Muscle of leg (tissue), 11 donors: Measurements from ENCODE around the gene C7orf25. TPM values are rescaled to one million over a fixed set of nuclear protein-coding genes. Genes with fewer than 3 reads are reported as not detected.
A peak's percentile ranks its signal among the peaks of the same experiment; 100 is the strongest.

ENCODE experiments used
- DNase-seq: peaks from one replicate; pipeline ENCODE4 v3.0.0; 2013
- H3K27ac ChIP-seq: one replicate; pipeline ENCODE4 v1.5.1; 2013; ENCODE audit warnings: mild to moderate bottlenecking, low read length, control low read depth
- H3K27me3 ChIP-seq: one replicate; pipeline ENCODE4 v1.6.1; 2013; ENCODE audit warnings: low read length; ENCODE audit not compliant: control insufficient read depth, insufficient read depth
- H3K36me3 ChIP-seq: one replicate; pipeline ENCODE4 v1.6.1; 2013; ENCODE audit warnings: low read length; ENCODE audit not compliant: control insufficient read depth, insufficient read depth
- H3K4me1 ChIP-seq: one replicate; pipeline ENCODE4 v1.6.1; 2013; ENCODE audit warnings: low read length; ENCODE audit not compliant: control insufficient read depth, insufficient read depth
- H3K4me3 ChIP-seq: one replicate; pipeline ENCODE4 v1.5.1; 2013; ENCODE audit warnings: low read length, control low read depth
- H3K9me3 ChIP-seq: replicated peaks from 2 replicates; pipeline ENCODE4 v1.6.1; 2013; ENCODE audit warnings: low read depth, low read length; ENCODE audit not compliant: control insufficient read depth
- WGBS: methylation state at CpG from one replicate; pipeline ENCODE4 v1.1.5; 2013; ENCODE audit warnings: missing lambda C conversion rate; ENCODE audit not compliant: insufficient coverage; 5-methylcytosine and 5-hydroxymethylcytosine counted together
- polyA plus RNA-seq, 8 donors: library from polyadenylated mRNA; unstranded; fragments of 120-200 nt; gene quantifications; one replicate each; pipeline versions ENCODE4 v1.2.1 to v1.2.3, GENCODE V29; 2013; ENCODE audit warnings: inconsistent platforms in 1 of 8, low replicate concordance in 1 of 8; ENCODE audit not compliant: insufficient read length in 8 of 8, insufficient read depth in 1 of 8
- total RNA-seq: library from RNA; stranded (reverse); fragments of 120-200 nt; gene quantifications from one replicate; pipeline ENCODE4 v1.2.4, GENCODE V29; 2013

The C7orf25 gene
- total and polyA plus RNA-seq, 9 donors: 1.2 to 2.2 (median 1.7) TPM

DNA sequence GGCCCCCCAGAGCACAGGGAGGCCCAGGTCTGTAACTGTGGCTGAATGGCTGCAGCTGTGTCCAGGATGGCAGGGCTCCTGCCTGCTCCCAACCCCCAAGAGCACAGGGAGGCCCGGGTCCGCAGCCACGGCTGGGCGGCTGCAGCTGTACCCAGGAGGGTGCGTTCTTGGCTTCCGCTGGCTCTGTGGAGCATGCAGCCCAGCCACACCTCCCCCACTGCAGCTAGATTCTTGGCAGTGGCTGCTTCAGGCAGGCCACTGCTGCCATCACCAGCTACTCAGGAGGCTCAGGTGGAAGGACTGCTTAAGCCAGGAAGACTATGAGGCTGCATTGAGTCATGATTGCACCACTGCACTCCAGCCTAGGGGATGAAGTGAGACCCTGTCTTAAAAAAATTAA lies 27.9 kb downstream of the C7orf25 start:
- H3K9me3 ChIP-seq: no peaks in the 10 kb centered on the region
- peaks cover 13% of the 10 kb centered on the region for H3K4me1 ChIP-seq
- no peak overlapping the region for H3K4me3 ChIP-seq
- WGBS: 67% methylated on average over 6 of the region's 6 CpGs
- H3K27ac ChIP-seq: no peak overlapping the region
- DNase-seq: no peak
- no peaks in the 10 kb centered on the region for H3K36me3 ChIP-seq
- H3K27me3 ChIP-seq: peaks cover 5% of the 10 kb centered on the region

DNA sequence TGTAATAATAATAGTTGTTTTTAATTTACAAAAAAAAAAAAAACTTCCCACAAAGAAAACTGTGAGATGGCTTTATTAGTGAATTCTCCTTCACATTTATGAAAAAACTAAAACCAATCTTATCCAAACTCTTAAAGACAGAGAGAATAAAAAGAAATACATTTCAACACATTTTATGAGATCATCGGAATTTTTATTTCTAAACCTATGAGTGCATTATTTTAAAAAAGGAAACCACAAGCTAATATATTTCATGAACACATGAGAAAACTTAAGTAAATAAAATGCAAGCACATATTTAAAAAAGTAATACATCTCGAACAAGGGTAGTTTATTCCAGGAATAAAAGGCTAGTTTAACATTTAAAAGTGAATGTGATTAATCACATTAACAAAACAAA lies 31.5 kb downstream of the C7orf25 start:
- H3K36me3 ChIP-seq: no peaks in the 10 kb centered on the region
- H3K27me3 ChIP-seq: no peaks in the 10 kb centered on the region
- H3K27ac ChIP-seq: no peak overlapping the region
- no peaks in the 10 kb centered on the region for H3K4me1 ChIP-seq
- DNase-seq: no peak
- H3K9me3 ChIP-seq: no peaks in the 10 kb centered on the region
- WGBS: no CpG with 5 or more reads among the region's 2 CpGs
- H3K4me3 ChIP-seq: no peak overlapping the region

- no peak overlapping the region for H3K27ac ChIP-seq
- WGBS: 71% methylated on average over 3 of the region's 3 CpGs
Observed at GRCh38 chr7:42878303-42878702, 33.6 kb downstream of the C7orf25 start.

GRCh38 chr7:42877862-42878261 lies 34.0 kb downstream of the C7orf25 start:
- Histone ChIP-seq H3K27me3 (no peaks in the 10 kb centered on the region), H3K4me1 (no peaks in the 10 kb centered on the region), H3K27ac (no peak overlapping the region), H3K9me3 (no peaks in the 10 kb centered on the region), H3K36me3 (no peaks in the 10 kb centered on the region), H3K4me3 (no peak overlapping the region)
- no peak for DNase-seq
- WGBS: 50% methylated on average over 2 of the region's 2 CpGs

More at GRCh38 chr7:42878303-42878702, 33.6 kb downstream of the C7orf25 start:
- no peaks in the 10 kb centered on the region for H3K4me1 ChIP-seq
- DNase-seq: no peak
- no peak overlapping the region for H3K4me3 ChIP-seq
- no peaks in the 10 kb centered on the region for H3K9me3 ChIP-seq
- no peaks in the 10 kb centered on the region for H3K36me3 ChIP-seq
- H3K27me3 ChIP-seq: no peaks in the 10 kb centered on the region

DNA sequence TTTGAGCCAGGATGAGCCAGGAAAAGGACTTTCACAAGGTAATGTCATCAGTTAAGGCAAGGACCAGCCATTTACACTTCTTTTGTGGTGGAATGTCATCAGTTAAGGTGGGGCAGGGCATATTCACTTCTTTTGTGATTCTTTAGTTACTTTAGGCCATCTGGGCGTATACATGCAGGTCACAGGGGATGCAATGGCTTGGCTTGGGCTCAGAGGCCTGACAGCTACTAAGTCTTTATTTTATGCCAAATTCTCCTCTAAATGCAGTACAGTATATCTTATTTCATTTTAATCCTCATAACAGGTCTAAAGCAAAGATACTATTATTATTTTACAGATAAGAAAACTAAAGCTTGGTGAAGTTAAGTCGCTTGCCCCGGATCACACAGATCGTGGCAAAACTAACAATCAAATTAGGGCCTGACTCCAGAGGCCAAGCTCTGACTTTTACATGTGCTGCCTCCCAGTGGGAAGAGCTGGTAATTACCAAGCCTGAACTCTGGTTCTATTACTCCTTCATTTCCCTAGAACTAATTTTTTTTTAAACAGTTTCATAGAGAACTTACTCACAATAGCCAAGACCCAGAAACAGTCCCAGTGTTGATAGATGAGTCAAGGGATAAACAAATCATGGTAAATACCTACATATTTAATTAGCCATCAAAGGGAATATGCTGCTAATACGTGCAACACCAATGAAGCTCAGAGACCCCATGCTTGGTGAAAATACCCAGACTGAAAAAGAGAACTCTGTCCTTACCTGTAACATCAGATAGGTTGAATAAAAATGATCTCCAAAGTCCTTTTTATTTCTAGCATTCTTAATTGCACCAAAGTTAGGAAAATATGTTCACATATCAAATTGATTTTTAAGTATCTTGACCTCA lies 35.4 kb downstream of the C7orf25 start:
- Histone ChIP-seq H3K27ac (no peak overlapping the region), H3K27me3 (no peaks in the 10 kb centered on the region), H3K36me3 (no peaks in the 10 kb centered on the region), H3K9me3 (no peaks in the 10 kb centered on the region), H3K4me3 (no peak overlapping the region), H3K4me1 (no peaks in the 10 kb centered on the region)
- 23% methylated on average over 3 of the region's 5 CpGs for WGBS
- peak; percentile 69 for DNase-seq

DNA sequence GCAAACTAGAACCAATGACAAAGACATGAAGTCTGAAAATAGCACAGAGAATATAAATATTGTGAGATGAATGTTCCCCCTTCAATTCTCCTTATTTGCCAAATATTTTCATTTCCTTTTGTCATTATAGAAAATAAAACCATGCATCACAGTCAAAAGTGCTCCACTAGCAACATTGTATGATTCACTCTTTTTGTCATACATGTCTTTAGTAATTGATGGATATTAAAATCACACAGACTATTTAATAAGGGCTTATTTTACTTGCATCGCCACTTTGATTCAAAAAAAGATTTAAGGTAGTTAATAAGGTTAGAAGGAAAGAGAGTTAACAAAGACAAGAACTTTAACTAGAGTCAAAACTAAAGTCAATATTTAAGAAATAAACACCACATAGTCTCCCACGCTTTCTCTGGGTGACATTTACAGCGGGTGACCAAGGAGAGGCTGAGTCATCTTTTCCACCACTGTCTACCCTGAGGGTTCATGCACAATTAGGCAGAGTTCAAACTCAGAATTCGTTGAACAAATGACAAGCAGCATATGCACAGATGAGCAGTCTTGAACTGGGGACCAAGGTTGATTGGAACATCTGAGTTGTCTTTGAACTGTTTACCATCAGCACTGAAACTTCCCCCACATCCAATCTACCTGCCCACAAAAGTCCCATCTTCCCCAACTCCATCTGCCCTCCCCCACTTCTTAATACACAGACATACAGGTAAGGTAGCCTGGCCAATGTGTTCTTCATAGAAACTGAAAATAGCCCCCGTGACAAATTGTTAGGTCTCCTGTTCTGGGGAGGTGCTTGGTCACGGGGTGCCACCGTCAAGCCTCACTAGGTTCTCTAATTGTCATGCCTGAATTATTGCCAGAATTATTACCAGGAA lies 42.5 kb downstream of the C7orf25 start:
- no peaks in the 10 kb centered on the region for H3K4me1 ChIP-seq
- no peak overlapping the region for H3K4me3 ChIP-seq
- no peak overlapping the region for H3K27ac ChIP-seq
- no peak for DNase-seq
- no peaks in the 10 kb centered on the region for H3K27me3 ChIP-seq
- WGBS: 64% methylated on average over 4 of the region's 7 CpGs
- peaks cover 2% of the 10 kb centered on the region for H3K9me3 ChIP-seq
- H3K36me3 ChIP-seq: no peaks in the 10 kb centered on the region

DNA sequence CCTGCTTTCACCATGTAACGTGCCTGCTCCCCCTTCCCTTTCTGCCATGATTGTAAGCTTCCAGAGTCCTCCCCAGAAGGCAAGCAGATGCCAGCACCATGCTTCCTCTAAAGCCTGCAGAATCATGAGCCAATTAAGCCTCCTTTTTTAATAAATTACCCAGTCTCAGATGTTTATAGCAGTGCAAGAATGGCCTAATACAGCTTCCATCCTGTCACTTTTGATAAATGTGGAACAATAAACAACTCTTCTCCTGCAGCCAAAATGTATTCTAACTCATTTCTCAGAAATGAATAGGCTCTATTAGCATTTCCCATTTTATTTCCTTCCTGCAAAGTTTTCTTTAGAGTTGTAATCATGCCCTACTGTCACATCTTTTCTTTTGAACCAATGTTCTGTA lies 43.4 kb downstream of the C7orf25 start:
- H3K4me1 ChIP-seq: no peaks in the 10 kb centered on the region
- 75% methylated on average over 1 of the region's 1 CpG for WGBS

More for the DNA sequence above, 43.4 kb downstream of the C7orf25 start:
- Histone ChIP-seq H3K36me3 (no peaks in the 10 kb centered on the region), H3K27ac (no peak overlapping the region), H3K27me3 (no peaks in the 10 kb centered on the region), H3K4me3 (no peak overlapping the region), H3K9me3 (peaks cover 2% of the 10 kb centered on the region)
- no peak for DNase-seq

Other genes with a start within 250 kb of the C7orf25 start
- 116 TPM for gene PSMA2, start 20.1 kb upstream of the C7orf25 start, total RNA-seq
- 100 to 1,000 TPM; 108 to 136 (median 124) TPM for gene PSMA2, start 20.1 kb upstream of the C7orf25 start, polyA plus RNA-seq
- gene MRPL32, start 20.3 kb upstream of the C7orf25 start, total RNA-seq: 48.8 TPM
- gene MRPL32, start 20.3 kb upstream of the C7orf25 start, polyA plus RNA-seq: 10 to 100 TPM; 43.3 to 51.7 (median 46.9) TPM
- gene HECW1, start 200.6 kb upstream of the C7orf25 start, total RNA-seq: 0.13 TPM
- 1 to 10 TPM in 2 of 8 donors, under 1 TPM in 5, not detected in 1; 0.20 to 1.7 (median 0.71) TPM for gene HECW1, start 200.6 kb upstream of the C7orf25 start, polyA plus RNA-seq